Upper lobe of left lung (tissue), 4 donors: ENCODE data around the gene MBNL2.

ENCODE experiments used
- EP300 ChIP-seq, 4 donors: sonication (generic); formaldehyde crosslinking; IDR thresholded peaks; one replicate each; pipeline ENCODE4 v1.5.1; 2017; ENCODE audit warnings: antibody characterized with exemption in 4 of 4, control low read depth in 2 of 4
- POLR2A ChIP-seq, 4 donors: fragments of 450-650 bp; IDR thresholded peaks; one replicate each; pipeline ENCODE4 v1.5.1; 2016 to 2017; ENCODE audit warnings: antibody characterized with exemption in 4 of 4, mild to moderate bottlenecking in 2 of 4
- POLR2AphosphoS5 ChIP-seq, 2 donors: sonication (generic); formaldehyde crosslinking; IDR thresholded peaks; one replicate each; pipeline ENCODE4 v1.5.1; 2017; ENCODE audit warnings: antibody characterized with exemption in 2 of 2
- TF ChIP-seq, protein P1 (sequence below), 6 experiments: fragments of 450-650 bp in 4 of 6; fragments of 200-600 bp in 2 of 6; sonication (generic) in 2 of 6; IDR thresholded peaks; one replicate each; pipeline ENCODE4 v1.5.1; 2016 to 2019; ENCODE audit warnings: antibody characterized with exemption in 6 of 6

DNA sequence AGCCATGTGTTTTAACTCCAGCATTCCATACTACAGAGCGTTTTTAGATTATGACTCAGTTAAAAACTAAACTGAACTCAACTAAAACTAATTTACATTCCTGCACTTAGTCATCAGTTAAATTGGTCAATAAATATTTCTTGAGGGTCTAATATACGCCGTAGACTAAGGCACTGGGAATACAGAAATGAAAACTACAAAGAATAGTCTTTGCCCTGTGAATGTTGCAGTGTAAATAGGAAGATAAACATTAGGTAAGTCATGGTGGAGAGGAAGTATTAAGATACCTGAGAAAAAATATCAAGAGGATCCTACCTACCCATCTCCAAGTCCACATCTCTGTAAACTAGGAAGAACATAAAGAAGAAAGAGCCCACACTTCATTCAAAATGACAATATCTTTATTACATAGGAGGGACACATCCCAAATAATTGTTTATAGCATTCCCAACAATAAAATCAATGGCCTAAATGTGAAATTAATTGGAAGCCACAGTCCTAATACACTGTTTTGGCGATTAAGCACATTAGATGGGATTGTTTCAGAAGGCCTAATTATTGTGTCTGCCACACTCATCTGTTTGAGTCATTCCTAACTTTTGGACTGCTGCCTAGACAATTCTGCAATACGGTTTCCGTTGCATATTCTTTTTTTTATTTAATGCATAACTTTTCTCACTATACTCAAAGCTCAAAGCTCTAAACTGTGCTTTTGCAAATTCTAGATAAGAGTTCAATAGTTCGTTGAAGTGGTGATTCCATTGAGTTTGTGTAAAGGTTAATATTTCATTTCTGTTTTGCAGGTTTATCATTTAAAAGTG, 52.9 kb downstream of the MBNL2 start:
- no peak for TF ChIP-seq POLR2A (IDR thresholded peaks at IDR 0.05)
- TF ChIP-seq, protein P1, sequence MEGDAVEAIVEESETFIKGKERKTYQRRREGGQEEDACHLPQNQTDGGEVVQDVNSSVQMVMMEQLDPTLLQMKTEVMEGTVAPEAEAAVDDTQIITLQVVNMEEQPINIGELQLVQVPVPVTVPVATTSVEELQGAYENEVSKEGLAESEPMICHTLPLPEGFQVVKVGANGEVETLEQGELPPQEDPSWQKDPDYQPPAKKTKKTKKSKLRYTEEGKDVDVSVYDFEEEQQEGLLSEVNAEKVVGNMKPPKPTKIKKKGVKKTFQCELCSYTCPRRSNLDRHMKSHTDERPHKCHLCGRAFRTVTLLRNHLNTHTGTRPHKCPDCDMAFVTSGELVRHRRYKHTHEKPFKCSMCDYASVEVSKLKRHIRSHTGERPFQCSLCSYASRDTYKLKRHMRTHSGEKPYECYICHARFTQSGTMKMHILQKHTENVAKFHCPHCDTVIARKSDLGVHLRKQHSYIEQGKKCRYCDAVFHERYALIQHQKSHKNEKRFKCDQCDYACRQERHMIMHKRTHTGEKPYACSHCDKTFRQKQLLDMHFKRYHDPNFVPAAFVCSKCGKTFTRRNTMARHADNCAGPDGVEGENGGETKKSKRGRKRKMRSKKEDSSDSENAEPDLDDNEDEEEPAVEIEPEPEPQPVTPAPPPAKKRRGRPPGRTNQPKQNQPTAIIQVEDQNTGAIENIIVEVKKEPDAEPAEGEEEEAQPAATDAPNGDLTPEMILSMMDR (IDR thresholded peaks at IDR 0.05), result no peak
- no peak for TF ChIP-seq EP300 (IDR thresholded peaks at IDR 0.05)
- no peak for TF ChIP-seq POLR2AphosphoS5 (IDR thresholded peaks at IDR 0.05)
